ENCODE measurements around the gene MAPRE2.

The MAPRE2 gene

GRCh38 chr18:35055105-35055504 is 13.9 kb downstream of the MAPRE2 start:
- TF ChIP-seq CTCF (IDR thresholded peaks at IDR 0.05), result no peak

DNA sequence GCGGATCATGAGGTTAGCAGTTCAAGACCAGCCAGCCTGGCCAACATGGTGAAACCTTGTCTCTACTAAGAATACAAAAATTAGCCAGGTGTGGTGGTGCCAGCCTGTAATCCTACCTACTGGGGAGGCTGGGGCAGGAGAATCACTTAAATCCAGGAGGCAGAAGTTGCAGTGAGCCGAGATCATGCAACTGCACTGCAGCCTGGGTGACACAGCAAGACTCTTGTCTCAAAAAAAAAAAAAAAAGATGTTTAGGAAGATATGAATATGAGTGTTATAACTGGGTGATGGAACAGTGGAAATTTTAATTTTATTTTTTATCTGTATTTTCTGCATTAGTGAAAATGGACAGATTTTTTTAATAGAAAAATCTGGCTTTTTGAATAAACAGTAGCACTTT is 14.5 kb downstream of the MAPRE2 start:
- no peak for TF ChIP-seq CTCF (IDR thresholded peaks at IDR 0.05)

DNA sequence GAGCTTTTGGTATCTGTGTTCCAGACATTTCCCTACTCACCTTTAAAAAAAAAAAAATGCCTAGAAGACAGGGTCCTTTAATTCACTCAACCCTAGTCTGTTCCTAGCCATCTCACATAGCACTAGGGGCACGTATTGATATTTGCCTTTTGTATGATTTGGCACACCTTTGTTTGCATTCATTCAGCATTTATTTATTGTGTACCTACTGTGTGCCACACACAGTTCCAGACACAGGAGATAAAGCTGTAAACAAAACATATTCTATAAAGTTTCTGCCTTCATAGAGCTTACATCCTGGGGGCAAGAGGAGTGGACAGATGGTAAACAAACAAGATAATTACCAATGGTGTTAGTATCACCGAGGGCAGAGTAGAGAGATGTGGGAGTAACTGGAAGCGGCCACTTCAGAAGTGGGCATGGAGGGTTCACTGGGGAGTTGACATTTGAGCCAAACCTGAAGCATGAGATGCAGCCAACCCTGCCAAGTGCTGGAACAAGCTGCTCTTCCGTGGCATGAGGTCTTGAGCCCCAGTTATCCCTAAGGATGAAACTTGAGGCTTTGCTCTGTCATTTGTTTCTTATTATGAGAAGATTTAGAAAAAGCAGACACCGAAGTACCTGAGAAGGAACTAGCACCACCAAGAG is 18.2 kb downstream of the MAPRE2 start:
- TF ChIP-seq CTCF (IDR thresholded peaks at IDR 0.05), result no peak

GRCh38 chr18:35060122-35060815 is 19.1 kb downstream of the MAPRE2 start:
- TF ChIP-seq CTCF (IDR thresholded peaks at IDR 0.05), result no peak

GRCh38 chr18:35061336-35061735 is 20.1 kb downstream of the MAPRE2 start:
- no peak for TF ChIP-seq CTCF (IDR thresholded peaks at IDR 0.05)

- TF ChIP-seq CTCF (IDR thresholded peaks at IDR 0.05), result no peak
These were observed 20.6 kb downstream of the MAPRE2 start for GRCh38 chr18:35061804-35062203.

DNA sequence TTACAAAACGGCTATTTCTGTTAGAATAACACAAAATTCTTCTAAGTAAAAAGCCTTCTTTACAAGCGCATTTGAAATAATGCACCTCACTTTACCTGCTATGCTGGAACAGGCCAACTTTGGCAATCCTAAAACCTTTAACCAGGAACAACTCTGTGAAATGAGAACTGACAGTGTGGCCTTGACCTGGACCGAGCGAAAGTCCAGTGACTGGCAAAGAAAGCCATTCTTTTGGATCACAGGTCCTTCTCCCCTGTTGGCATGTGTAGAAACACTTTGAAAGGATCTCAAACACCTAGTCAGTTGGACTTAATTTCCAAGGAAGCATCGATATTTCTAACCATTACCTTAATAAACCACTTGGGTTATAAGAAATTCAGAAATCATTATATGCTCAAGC is 21.2 kb downstream of the MAPRE2 start:
- no peak for TF ChIP-seq CTCF (IDR thresholded peaks at IDR 0.05)
